OCI-LY1 (cell line): ENCODE results near the gene LLGL2.

Source experiments
- CTCF ChIP-seq: fragments of 200-600 bp; sonication (generic), shearing (Covaris generic); IDR thresholded peaks from 2 replicates; pipeline ENCODE4 v1.5.1; 2017; ENCODE audit warnings: mild to moderate bottlenecking, antibody characterized with exemption, low read length, moderate library complexity, mixed read lengths
- EZH2 ChIP-seq: fragments of 200-600 bp; sonication (generic), shearing (Covaris generic); IDR thresholded peaks from 2 replicates; pipeline ENCODE4 v1.8.0; 2017; ENCODE audit warnings: borderline replicate concordance, mixed run types, mild to moderate bottlenecking, antibody characterized with exemption, low read length, moderate library complexity, mixed read lengths

GRCh38 chr17:75595920-75596313, 70.4 kb downstream of the LLGL2 start:
- TF ChIP-seq CTCF (no peak), EZH2 (no peak)
